T-cell (primary cell): Measurements from ENCODE around the gene CDK1. TPM values are rescaled to one million over a fixed set of nuclear protein-coding genes. Genes with fewer than 3 reads are reported as not detected.
"Not testable (repeated sequence)": the region's sequence is repeated elsewhere in the genome, so short reads cannot be mapped to it uniquely, and the experiment has no call there.

Experiments
- ATAC-seq, 4 experiments: fragments of 200-7000 bp in 3 of 4; fragments of 150-1000 bp in 1 of 4; cut with Tn5 transposase; replicated peaks in 1 of 4; 1 replicate in 3 of 4; 2 replicates in 1 of 4; pipeline ENCODE4 v1.10.0; 2021; ENCODE audit warnings: moderate library complexity in 3 of 4, mild to moderate bottlenecking in 2 of 4, moderate number of reproducible peaks in 1 of 4
- CTCF ChIA-PET, 2 donors: fragments of 300-600 bp; sonication (Branson Sonifier 250); formaldehyde crosslinking; loops; one replicate each; lab custom pipeline; 2022; ENCODE audit warnings: antibody characterized with exemption in 2 of 2; lab: Charles Lee
- POLR2A ChIA-PET, 2 donors: fragments of 300-600 bp; sonication (Branson Sonifier 250); formaldehyde crosslinking; loops; one replicate each; lab custom pipeline; 2022; ENCODE audit warnings: antibody characterized with exemption in 2 of 2; lab: Charles Lee
- DNase-seq, 35 experiments: peaks; one replicate each; pipeline versions ENCODE4 v3.0.0 to v3.0.0-alpha.2; 2013 to 2023
- H3K27ac ChIP-seq: one replicate; pipeline ENCODE4 v1.5.1; 2013; ENCODE audit warnings: low read length
- H3K27me3 ChIP-seq, 2 experiments: replicated peaks in 1 of 2; 1 replicate in 1 of 2; 2 replicates in 1 of 2; pipeline versions ENCODE4 v1.6.1 to v1.7.0; 2013; ENCODE audit warnings: low read length in 1 of 2, mixed read lengths in 1 of 2; ENCODE audit not compliant: control insufficient read depth in 2 of 2, insufficient read depth in 2 of 2; ENCODE audit errors: extremely low read depth in 1 of 2
- H3K36me3 ChIP-seq, 2 donors: 1 replicate in 1 of 2; 2 replicates in 1 of 2; pipeline versions ENCODE4 v1.6.1 to v1.7.0; 2013; ENCODE audit warnings: low read length in 1 of 2; ENCODE audit not compliant: control insufficient read depth in 2 of 2, insufficient read depth in 1 of 2; ENCODE audit errors: extremely low read depth in 1 of 2
- H3K4me1 ChIP-seq, 2 experiments: 1 replicate in 1 of 2; 2 replicates in 1 of 2; pipeline versions ENCODE4 v1.6.1 to v1.7.0; 2013; ENCODE audit warnings: low read length in 2 of 2, mixed read lengths in 1 of 2; ENCODE audit not compliant: insufficient read depth in 2 of 2, control insufficient read depth in 1 of 2; ENCODE audit errors: extremely low read depth in 1 of 2
- H3K4me3 ChIP-seq, 2 donors: 1 replicate in 1 of 2; 2 replicates in 1 of 2; pipeline versions ENCODE4 v1.5.1 to v1.7.0; 2013; ENCODE audit warnings: mild to moderate bottlenecking in 2 of 2, low read length in 1 of 2, moderate library complexity in 1 of 2; ENCODE audit not compliant: control insufficient read depth in 1 of 2; ENCODE audit errors: extremely low read depth in 1 of 2
- H3K9me3 ChIP-seq: 2 replicates; pipeline ENCODE4 v1.7.0; 2013
- H3K27ac Mint-ChIP-seq, 2 donors: one replicate each; pipeline ENCODE4 v1.8.0; 2020 to 2021; ENCODE audit warnings: mild to moderate bottlenecking in 2 of 2, mixed read lengths in 2 of 2
- H3K27me3 Mint-ChIP-seq, 2 donors: one replicate each; pipeline ENCODE4 v1.8.0; 2021 to 2022; ENCODE audit warnings: mixed read lengths in 2 of 2
- H3K36me3 Mint-ChIP-seq: one replicate; pipeline ENCODE4 v1.8.0; 2021; ENCODE audit warnings: mixed read lengths
- H3K4me1 Mint-ChIP-seq, 3 donors: one replicate each; pipeline ENCODE4 v1.8.0; 2020 to 2022; ENCODE audit warnings: mixed read lengths in 3 of 3, mild to moderate bottlenecking in 1 of 3
- H3K4me3 Mint-ChIP-seq, 3 donors: one replicate each; pipeline ENCODE4 v1.8.0; 2020 to 2022; ENCODE audit warnings: mild to moderate bottlenecking in 3 of 3, mixed read lengths in 3 of 3, moderate library complexity in 3 of 3
- H3K9me3 Mint-ChIP-seq, 3 donors: one replicate each; pipeline ENCODE4 v1.8.0; 2020 to 2022; ENCODE audit warnings: mixed read lengths in 3 of 3
- WGBS: methylation state at CpG from one replicate; pipeline ENCODE4 v1.1.5; 2013; ENCODE audit warnings: missing lambda C conversion rate; ENCODE audit not compliant: insufficient coverage; 5-methylcytosine and 5-hydroxymethylcytosine counted together
- total RNA-seq, 35 experiments: library from RNA in 6 of 35; stranded (reverse) in 6 of 35; fragments of 120-200 nt in 1 of 35; gene quantifications; one replicate each; pipeline versions ENCODE4 v1.2.1 to v1.2.4 and lab custom pipeline; 2013 to 2026

The CDK1 gene
- total RNA-seq, 5 donors from 2014 or later (not counting 1 experiment from before 2014, with no cell fraction given) = 1.2 to 2.0 (median 1.6) TPM

GRCh38 chr10:60832136-60832535, 53.9 kb downstream of the CDK1 start:
- H3K36me3 ChIP-seq, POLR2A ChIA-PET, H3K4me1 Mint-ChIP-seq, ATAC-seq, H3K36me3 Mint-ChIP-seq, H3K4me3 Mint-ChIP-seq, H3K4me3 ChIP-seq, H3K4me1 ChIP-seq, H3K27ac ChIP-seq, H3K9me3 ChIP-seq, H3K9me3 Mint-ChIP-seq, H3K27me3 ChIP-seq, H3K27ac Mint-ChIP-seq, H3K27me3 Mint-ChIP-seq, DNase-seq: not testable (repeated sequence)
- CTCF ChIA-PET = interaction anchor here in 1 of 2 donors (0.8 kb wide), 1 partner anchor 15 kb away, joined by 3 read pairs; no protein-coding TSS in a partner anchor
- WGBS = 94% methylated on average over 2 of the region's 4 CpGs

GRCh38 chr10:60834401-60834800, 56.1 kb downstream of the CDK1 start:
- CTCF ChIA-PET = no interaction called here
- Mint-ChIP-seq H3K36me3 (no peaks in the 10 kb centered on the region), H3K9me3 (no peaks in the 10 kb centered on the region)

GRCh38 chr10:60835049-60835448, 56.8 kb downstream of the CDK1 start:
- no peaks in the 10 kb centered on the region for H3K36me3 Mint-ChIP-seq

More at GRCh38 chr10:60834401-60834800, 56.1 kb downstream of the CDK1 start:
- H3K27me3 ChIP-seq = peaks cover 0 to 2% of the 10 kb centered on the region in 2 experiments
- Mint-ChIP-seq H3K4me1 (no peaks in the 10 kb centered on the region), H3K27ac (no peak overlapping the region), H3K4me3 (no peak overlapping the region), H3K27me3 (peaks cover 5 to 6% of the 10 kb centered on the region in 2 donors)
- POLR2A ChIA-PET = no interaction called here
- H3K27ac ChIP-seq = no peak overlapping the region
- H3K4me1 ChIP-seq = no peaks in the 10 kb centered on the region
- no peak for ATAC-seq
- DNase-seq = no peak
- H3K9me3 ChIP-seq = no peaks in the 10 kb centered on the region
- no peak overlapping the region for H3K4me3 ChIP-seq
- H3K36me3 ChIP-seq = no peaks in the 10 kb centered on the region

GRCh38 chr10:60841227-60841626, 62.9 kb downstream of the CDK1 start:
- H3K4me1 ChIP-seq, H3K27me3 Mint-ChIP-seq, H3K36me3 ChIP-seq, H3K4me3 Mint-ChIP-seq, H3K9me3 ChIP-seq, H3K9me3 Mint-ChIP-seq, H3K36me3 Mint-ChIP-seq, DNase-seq, ATAC-seq, H3K4me1 Mint-ChIP-seq, H3K27me3 ChIP-seq, H3K4me3 ChIP-seq, POLR2A ChIA-PET, H3K27ac Mint-ChIP-seq, H3K27ac ChIP-seq: not testable (repeated sequence)
- WGBS = no CpG with 5 or more reads among the region's 10 CpGs
- CTCF ChIA-PET = interaction anchor here in 1 of 2 donors (0.6 to 0.7 kb wide), 2 partner anchors 381 to 661 kb away, joined by 3 to 4 read pairs; no protein-coding TSS in a partner anchor

More at GRCh38 chr10:60835049-60835448, 56.8 kb downstream of the CDK1 start:
- Mint-ChIP-seq H3K27me3 (peaks cover 5 to 6% of the 10 kb centered on the region in 2 donors), H3K9me3 (no peaks in the 10 kb centered on the region), H3K4me1 (no peaks in the 10 kb centered on the region), H3K4me3 (no peak overlapping the region), H3K27ac (no peak overlapping the region)
- Histone ChIP-seq H3K36me3 (no peaks in the 10 kb centered on the region), H3K4me1 (no peaks in the 10 kb centered on the region), H3K4me3 (no peak overlapping the region), H3K27ac (no peak overlapping the region), H3K27me3 (no peaks in the 10 kb centered on the region), H3K9me3 (no peaks in the 10 kb centered on the region)
- POLR2A ChIA-PET = no interaction called here
- DNase-seq = no peak
- WGBS = 100% methylated on average over 1 of the region's 2 CpGs
- ATAC-seq = no peak
- CTCF ChIA-PET = no interaction called here

- CTCF ChIA-PET = no interaction called here
- Histone ChIP-seq H3K4me1 (no peaks in the 10 kb centered on the region), H3K9me3 (no peaks in the 10 kb centered on the region), H3K27me3 (no peaks in the 10 kb centered on the region), H3K4me3 (no peak overlapping the region), H3K36me3 (no peaks in the 10 kb centered on the region), H3K27ac (no peak overlapping the region)
- POLR2A ChIA-PET = no interaction called here
- Mint-ChIP-seq H3K9me3 (no peaks in the 10 kb centered on the region), H3K36me3 (no peaks in the 10 kb centered on the region), H3K4me1 (no peaks in the 10 kb centered on the region), H3K4me3 (no peak overlapping the region), H3K27ac (no peak overlapping the region), H3K27me3 (peaks cover 5 to 6% of the 10 kb centered on the region in 2 donors)
- no CpG with 5 or more reads among the region's 1 CpG for WGBS
- no peak for DNase-seq
- no peak for ATAC-seq
Measured at GRCh38 chr10:60842694-60843093, 64.4 kb downstream of the CDK1 start.

Other genes with a start within 250 kb of the CDK1 start
- under 1 TPM in 4 of 5 donors, not detected in 1; 0.09 to 0.75 (median 0.34) TPM for gene RHOBTB1, start 165.7 kb downstream of the CDK1 start, total RNA-seq